Dermis blood vessel endothelial cell (primary cell): ENCODE measurements around the gene RMI2. TPM values are rescaled to one million over a fixed set of nuclear protein-coding genes. Genes with fewer than 3 reads are reported as not detected.

ENCODE experiments used
- DNase-seq: peaks from one replicate; pipeline ENCODE4 v3.0.0; 2010
- total RNA-seq: library from RNA; depleted of rRNA; stranded (reverse); fragments of >200 nt; gene quantifications from 2 replicates; pipeline ENCODE4 v1.2.3, GENCODE V29; 2014

RMI2 gene
- total RNA-seq, 1 donor from 2014 or later: 5.1 TPM

DNA sequence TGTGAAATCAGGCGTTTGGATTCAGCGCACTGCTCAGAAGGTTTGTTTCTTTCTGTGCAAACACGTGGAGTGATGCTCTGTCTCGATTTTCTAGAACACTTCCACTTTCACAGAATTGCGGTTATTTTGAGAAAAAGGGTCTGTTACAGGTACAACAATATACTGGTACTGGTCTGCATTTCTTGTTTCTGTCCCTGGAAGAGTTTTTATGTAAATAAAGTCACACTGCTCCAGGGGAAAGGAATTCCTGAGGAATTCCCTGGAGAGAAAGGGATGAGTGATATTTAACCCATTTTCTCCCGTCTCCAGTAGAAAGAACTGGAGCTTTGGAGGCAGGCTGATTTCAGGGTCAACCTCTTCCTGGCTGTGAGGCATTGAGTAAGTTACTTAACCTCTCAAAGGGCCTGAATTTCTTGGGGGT is 16.2 kb upstream of the RMI2 start:
- no peak for DNase-seq

DNA sequence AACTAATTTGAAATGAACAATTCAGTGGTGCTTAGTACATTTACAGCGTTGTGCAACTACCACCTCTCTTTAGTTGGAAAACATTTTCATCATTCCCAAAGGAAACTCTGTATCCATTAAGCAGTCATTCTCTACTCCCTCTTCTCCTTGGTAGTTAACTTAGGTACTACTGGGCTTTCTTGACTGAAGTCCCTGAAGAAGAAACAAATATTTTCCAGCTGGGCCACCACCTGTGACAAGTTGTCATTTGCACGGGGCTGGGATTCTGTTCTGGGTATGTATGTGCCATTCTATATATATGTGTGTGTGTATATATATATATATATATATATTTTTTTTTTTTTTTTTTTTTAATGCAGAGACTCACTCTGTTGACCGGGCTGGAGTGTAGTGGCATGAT is 15.4 kb upstream of the RMI2 start:
- DNase-seq: no peak

DNA sequence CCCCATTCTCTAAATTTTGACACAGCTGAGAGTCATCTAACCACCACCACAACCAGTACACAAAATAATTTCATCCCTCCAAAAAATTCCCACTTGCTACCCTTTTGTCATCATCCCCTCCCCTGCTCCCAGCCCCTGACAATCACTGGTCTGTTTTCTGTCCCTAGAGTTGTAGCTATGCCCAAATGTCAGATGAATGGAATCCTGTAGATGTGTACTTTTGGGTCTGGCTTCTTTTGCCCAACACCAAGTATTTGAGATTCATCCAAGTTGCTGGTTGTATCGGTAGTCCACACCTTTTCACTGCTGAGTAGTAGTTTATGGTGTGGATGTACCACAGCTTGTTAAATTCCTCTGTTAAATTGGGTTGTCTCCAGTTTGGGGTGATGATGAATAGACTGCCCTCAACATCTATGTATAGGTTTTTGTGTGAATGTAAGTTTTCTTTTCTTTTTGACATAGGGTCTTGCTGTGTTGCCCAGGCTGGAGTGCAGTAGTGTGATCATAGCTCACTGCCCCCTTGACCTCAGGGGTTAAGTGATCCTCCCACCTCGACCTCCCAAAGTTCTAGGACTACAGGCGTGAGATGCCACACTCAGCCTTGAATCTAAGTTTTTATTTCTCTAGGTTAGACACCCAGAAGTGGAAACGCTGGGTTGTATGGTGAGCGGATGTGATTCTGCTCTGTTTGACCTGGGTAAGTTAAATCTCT is 14.6 kb upstream of the RMI2 start:
- DNase-seq: no peak

DNA sequence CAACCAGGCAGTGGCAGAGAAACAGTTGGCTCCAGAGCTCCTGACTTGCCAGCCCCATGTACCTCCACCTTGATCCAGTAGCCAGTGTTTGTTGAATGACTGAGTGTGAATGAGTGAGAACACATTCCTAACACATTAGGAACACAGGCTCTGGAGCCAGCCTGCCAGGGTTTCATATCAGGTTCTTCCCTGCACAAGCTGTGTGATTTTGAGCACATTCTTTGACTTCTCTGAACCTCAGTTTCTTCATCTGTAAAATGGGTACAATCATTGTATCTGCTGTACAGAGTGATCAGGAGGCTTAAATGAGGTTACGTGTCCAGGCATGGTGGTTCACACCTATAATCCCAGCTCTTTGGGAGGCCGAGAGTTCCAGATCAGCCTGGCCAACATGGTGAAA is 13.3 kb upstream of the RMI2 start:
- DNase-seq: no peak

DNA sequence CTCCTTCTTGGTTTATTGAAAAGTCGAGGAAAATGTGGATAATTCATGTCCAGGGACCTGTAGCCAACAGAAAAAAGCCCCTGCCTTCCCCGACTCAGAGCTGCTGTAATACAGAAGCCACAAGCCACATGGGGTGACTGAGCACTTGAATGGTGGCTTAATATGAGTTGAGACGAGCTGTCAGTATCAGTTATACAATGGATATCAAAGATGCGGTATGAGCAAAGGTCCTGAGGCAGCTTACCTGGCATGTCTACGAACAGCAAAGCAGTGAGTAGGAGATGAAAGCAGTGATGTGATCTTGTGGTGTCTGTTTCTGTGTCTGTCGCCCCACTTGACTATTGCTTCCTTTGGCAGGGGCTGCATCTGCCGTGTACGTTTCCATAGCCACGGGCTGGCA is 12.2 kb upstream of the RMI2 start:
- DNase-seq: no peak

DNA sequence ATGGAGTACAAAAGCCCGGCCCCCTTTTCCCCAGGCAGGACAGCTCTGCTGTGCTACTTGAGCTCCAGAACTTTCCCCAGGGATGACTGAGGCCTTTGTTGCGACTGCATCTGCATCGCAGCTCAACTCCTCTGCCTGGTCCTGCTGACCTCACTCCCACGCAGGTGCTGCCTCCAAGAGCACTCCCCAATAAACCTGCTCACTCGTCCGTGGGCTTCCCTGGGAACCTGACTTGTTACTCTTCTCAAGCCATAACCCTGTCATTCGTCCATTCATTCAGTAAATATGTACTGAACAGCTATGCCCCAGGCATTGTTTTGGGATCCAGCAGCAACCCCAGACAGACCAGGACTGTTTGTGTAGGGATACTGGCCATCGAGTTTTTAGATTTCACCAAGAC is 11.6 kb upstream of the RMI2 start:
- DNase-seq: no peak

DNA sequence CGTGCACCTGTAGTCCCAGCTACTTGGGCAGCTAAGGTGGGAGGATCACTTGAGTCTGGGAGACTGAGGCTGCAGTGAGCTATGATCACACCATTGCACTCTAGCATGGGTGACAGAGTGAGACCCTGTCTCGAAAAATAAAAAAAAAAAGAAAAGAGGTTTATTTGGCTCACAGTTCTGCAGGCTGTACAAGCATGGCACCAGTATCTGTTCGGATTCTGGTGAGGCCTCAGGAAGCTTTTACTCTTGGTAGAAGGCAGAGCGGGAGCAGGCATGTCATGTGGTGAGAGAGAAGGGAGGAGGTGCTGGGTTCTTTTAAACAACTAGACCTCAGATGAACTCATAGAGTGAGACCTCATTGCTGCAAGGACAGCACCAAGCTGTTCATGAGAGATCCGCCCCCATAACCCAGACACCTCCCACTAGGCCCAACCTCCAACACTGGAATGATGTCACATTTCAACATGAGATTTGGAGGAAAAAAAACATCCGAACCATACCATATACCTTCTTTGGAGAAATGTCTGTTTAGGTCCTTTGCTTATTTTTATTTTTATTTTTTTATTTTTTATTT is 10.3 kb upstream of the RMI2 start:
- no peak for DNase-seq

DNA sequence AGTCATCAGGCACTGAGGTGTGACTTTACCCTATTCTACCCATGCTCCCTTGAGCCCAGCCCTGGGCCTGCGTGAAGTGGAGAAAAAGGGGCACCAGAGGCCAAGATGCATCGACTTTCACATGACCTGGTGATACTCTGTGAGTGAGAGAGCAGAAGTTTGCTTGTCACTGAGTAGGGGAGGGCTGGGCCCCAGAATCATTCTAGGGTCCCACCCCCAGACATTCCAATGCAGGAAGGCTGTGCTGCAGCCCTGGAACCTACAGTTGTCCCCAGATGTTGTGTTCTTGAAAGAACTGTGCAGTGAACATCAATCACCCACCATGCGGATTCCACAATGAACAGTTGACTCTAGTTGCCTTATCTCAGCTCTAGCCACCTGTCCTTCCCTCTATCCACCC is 6.2 kb upstream of the RMI2 start:
- no peak for DNase-seq

DNA sequence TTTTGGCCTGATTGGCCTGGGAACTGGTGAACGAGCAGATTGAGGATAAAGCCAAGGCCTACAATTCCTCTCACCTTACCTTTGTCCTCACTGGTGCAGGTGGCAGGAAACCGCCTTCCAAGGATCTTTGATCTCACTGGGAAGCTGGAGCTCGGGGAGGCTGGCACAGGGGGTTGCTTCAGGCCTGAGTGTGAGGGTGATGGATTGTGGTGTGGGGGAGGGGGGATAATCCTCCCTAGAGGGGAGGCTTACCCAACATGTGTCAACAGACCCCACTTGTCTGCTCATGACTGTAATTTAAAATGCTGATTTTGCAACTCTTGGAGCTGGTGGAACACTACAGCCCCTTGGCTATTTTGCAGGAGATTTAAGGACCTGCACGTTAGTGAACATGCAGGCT is 4.5 kb upstream of the RMI2 start:
- no peak for DNase-seq

DNA sequence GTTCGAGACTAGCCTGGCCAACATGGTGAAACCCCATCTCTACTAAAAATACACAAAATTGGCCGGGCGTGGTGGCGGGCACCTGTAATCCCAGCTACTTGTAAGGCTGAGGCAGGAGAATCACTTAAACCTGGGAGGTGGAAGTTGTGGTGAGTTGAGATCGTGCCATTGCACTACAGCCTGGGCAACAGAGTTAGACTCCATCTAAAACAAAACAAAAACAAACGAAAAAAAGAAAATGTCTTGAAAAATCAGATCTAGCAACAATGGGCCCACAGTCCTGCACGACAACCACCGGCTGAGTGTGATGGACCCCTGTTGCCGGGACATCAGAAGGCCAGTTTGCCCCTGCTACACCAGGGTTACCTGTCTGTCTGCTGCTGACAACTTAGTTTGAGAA is 3.9 kb upstream of the RMI2 start:
- no peak for DNase-seq

DNA sequence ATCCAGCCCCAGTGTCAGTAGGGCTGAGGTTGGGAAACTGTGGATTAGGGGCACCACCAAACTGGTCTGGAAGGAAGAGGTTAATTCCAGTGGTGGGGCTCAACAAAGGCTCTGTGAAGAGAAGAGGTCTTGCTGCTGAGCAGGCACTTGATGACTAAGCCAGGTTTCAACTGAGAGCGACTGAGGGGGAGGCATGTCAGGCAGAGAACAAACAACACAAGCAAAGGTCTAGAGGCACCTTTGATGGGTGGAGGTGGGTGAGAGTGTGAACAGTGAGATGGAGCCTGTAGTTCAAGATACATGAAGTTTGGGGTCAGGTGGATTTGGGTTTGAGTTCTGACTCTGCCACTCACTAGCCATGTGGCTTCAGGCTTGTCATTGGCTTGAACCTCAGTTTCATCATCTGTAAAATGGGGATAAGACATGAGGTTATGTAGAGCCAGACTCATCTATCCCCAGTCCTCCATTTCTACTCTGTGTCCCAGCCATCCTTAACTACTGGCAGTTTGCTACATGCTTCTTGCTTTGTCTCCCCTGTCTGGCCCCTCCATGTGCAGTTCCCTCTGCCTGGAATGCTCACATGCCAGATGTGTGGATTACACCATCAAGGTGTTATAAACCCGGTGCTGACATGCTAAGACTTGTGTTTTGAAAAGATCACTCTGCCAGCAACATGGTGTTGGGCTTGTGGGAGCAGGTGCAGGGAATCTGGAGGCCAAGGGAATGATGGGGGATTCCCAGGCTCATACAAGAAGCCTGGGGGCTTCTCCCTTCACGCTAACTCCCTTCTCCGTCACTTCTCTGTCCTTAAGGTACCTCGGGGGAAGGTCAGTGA is 3.0 kb upstream of the RMI2 start:
- DNase-seq: no peak

DNA sequence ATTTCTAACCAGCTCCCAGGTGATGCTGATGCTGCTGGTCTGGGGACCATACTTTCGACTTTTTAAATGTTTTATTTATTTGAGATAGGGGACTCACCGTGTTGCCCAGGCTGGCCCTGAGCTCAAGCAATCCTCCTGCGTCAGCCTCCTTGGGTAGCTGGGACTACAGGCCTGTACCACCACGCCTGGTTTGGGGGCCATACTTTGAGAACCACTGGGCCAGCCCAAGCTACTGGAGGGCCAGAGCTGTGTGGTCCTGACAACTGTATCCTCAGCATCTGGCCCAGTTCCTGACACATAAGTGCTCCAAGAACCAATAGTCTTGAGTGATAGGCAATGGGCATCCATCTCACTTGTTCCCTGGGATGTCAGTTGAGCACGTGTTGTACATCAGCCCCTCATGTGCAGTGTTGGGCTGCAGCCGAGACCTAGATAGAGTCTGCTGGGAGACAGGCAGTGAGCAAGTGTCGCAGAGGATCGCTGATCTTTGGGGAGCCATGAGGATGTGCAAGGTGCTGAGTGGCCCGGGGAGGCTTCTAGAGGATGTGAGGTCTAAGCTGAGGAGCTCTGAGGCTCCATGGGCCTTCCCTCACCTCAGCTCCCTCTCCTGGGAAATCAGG is 1.6 kb downstream of the RMI2 start:
- no peak for DNase-seq

DNA sequence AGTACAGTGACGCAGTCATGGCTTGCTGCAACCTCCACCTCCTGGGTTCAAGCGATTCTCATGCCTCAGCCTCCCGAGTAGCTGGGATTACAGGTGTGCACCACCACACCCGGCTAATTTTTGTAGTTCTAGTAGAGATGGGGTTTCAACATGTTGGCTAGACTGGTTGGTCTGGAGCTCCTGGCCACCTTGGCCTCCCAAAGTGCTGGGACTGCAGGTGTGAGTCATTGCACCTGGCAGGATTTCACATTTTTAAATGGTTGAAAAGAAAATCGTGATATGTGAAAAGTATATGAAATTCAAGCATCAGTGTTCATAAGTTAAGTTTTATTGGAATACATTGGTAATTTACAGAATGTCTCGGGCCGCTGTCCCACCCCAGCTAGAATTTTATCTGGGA is 2.6 kb downstream of the RMI2 start:
- no peak for DNase-seq

DNA sequence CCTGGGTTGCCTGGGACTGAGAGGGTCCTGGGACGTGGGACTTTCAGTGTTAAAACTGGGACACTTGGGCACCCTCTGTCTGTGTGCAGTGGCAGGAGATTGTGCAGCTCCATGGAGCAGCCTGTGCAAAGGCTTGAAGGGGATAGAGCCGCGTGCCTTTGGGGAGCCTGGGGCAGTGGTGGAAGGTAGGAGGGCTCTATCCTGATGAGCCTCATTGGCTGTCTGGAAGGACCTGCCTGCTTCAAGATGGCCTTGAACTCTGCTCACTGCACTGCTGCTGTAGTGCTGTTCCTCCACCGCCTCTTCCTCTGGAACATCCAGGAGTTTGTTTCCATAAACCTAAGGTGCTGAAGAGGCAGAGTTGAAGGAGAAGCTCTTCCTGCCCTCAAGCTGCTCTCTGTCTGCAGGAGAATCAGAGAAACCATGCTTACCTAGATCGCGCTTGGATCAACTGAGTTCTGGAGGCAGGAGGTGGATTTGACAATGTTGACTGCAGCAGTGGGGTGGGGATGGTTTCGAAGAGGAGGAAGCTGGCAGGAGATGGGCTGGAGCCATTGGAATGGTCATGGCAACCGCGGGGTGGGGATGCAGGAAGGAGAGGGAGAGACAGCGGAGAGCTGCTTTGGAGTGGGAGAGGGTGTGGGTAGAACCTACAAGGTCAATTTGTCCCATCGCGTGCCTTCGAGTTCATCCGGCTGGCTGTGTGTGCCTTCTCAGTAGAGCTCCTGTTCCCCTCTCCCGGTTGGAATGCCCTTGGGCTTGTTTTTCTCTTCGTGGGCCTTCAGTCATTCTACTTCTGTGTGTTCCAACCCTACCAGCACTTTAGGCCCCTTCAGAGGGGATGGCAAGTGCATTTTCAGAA is 3.7 kb downstream of the RMI2 start:
- no peak for DNase-seq

DNA sequence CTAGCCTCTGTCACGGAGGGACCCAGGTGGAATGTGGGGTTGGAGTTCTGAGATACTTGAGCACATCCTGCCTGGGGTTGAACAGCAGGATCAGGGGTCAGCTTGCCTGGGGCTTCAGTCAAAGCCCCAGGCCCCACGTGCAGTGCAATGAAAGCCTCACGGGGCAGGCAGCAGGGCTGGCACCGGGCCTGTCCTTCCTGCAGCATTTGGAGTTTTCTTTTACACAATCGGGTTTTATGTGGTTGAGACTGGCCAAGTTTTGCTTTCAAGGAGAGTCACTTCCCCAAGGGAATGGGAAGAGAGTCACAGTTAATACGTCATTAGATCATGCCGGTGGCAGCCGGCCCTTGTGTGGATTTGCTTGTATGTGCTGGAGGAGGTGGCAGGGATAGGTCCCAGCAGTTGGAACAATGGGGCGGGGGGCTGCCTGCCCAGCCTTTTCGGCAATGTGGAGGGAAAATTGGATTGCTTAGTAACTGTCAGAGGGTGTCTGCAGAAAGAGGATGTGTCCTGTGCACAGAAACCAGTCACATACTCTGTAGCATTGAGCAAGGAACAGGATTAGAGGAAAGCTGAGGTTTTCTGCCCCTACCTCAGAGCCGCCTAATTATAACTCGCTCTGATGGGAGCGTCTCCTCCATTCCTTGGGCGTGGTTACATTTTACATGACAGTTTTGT is 4.5 kb downstream of the RMI2 start:
- DNase-seq: no peak

DNA sequence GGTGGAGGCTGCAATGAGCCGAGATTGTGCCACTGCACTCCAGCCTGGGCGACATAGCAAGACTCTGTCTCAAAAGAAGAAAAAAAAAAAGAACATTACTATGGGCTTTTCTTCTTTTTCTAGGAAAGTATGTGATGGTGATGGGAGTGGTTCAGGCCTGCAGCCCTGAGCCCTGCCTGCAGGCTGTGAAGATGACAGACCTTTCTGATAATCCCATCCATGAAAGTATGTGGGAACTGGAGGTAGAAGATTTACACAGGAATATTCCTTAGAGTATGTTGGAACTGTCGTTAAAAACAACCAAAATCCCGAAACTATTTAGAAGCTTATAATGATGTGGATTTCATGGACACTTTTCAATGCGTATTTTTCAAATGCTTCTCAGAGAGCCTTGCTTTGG is 5.3 kb downstream of the RMI2 start:
- no peak for DNase-seq

DNA sequence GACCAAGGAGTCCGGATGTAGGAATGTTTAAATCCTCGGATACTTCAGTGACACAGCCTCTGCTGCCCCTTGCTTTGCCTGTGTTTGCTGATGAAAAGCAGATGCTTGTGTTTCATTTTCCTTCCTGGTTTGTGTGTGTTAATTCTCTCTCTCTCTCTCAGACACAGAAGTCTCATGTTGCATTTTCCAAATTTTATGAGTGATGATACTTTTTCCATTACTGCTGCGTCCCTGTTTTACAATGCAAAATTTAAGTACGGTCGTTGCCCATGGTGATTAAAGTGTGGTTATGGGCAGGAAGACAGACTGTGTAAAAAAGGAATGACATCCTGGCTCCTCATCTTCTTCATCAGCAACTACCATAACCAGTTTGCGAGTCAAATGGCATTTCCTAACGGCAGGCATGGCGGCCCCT is 5.7 kb downstream of the RMI2 start:
- no peak for DNase-seq

DNA sequence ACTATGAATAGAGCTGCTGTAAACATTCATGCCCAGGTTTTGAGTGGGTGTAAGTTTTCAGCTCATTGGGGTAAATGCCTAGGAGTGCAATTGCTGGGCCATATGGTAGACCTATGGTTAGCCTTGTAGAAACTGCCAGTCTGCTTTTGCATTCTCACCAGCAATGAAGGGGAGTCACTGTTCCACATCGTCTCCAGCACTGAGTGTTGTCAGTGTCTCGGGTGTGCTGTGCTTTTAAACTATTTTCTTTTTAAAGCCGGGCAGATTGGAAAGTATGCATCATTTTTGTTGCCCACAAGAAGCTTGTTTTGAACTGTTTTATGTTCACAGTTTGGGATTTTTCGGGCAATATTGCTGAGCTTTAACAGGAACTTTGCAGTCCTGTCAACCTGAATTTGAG is 7.9 kb downstream of the RMI2 start:
- DNase-seq: no peak

DNA sequence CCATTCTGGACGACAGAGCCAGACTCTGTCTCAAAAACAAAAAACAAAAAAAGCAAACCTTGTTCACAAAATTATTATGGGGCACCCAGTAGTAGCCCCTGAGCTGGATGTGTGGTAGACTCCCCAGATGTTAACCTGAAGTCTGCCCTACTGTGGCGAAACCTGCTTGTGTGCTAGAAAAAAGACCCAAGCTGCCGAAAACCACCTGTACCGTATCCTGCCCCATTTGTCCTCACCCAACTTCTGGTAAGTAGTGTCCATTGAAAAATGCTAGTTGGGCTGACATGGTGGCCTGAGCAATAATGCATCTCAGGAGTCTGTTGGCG is 9.1 kb downstream of the RMI2 start:
- no peak for DNase-seq

DNA sequence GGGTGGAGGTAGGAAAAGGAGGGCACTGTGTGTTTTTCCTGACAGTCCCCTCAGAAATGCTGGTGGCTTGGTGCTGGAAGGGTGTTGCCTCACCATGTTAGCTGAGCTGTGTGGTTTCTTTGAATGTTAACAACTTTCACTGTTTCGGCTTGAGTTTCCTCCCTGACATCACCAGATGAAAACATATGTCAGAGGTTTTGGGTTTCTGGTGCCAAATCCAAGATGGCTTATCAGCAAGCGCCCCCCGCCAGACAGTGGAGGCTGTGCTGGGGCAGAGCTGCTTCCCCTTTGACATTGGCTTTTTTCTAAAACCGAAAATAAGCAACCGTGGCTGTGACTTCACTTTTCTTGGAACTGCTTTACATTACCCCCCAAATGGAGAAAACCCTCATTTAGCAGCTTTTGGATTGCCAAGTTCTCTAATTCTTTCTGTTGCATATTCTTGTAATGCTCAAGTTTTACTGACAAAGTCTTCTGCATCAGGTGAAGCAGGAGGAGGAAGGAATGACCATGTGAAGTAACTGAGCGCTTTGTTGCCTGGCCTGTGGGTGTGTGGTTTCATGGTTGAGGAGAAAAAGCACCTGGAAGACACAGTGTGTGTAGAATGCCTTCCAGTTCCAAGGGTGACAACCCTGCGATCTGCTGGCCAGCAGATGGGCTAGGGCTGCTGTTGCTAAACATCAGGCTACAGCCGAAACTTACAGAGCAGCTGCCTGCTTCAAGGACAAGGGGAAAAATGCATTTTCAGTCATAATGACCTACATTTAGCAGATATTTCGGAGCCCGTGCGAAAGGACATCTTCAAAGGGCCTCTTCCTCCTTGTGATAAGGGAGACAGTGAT is 9.7 kb downstream of the RMI2 start:
- DNase-seq: no peak

DNA sequence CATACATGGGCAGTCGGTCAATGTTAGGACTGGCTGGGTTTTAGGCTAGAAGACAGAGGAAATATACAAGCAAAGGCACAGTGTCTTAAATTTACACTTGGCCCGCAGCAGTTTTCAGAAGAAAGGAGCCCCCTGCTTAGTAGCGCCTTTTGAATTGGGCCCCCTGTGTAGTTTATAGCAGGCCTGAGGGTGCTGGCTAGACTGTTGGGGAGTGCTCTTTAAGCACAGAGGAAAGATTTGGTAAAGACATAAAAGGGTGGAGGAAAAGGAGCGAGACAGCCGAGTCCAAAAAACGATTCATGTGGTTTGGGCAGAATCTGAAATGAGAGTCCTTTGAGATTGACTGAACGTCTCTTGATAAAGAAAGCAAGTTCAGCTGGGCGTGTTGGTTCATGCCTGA is 10.6 kb downstream of the RMI2 start:
- no peak for DNase-seq
